ENCODE data around the gene GGCX. TPM values are rescaled to one million over a fixed set of nuclear protein-coding genes. Genes with fewer than 3 reads are reported as not detected.

Gene GGCX
- total RNA-seq, 2 experiments from 2014 or later, result 22.5 to 22.8 TPM

DNA sequence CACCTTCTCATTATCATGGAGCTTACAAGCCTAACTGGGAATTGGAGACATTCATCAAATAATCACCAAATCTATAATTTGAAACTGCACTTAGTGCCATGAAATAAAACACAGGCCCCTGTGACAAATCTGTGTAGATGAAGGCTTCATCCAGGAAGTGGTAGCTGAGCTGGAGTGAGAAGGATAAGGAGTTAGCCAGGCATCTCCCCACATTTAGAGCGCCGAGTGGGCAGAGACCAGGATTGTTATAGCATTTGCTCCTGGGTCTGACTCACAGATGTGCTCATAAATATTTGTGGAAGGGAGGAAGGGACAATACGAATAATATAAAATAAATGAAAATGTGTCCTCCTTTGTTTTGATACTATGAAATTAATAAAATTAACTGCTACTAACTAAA lies 24.8 kb downstream of the GGCX start:
- POLR2A ChIA-PET, result interaction anchor here (0.9 to 6.8 kb wide), 7 partner anchors 10 to 210 kb away, joined by 3 to 94 read pairs (median 14); partner anchors contain the start of genes ELMOD3, GGCX, RETSAT and TGOLN2
- no peak overlapping the region for H3K27ac Mint-ChIP-seq
- no peaks in the 10 kb centered on the region for H3K9me3 Mint-ChIP-seq
- no peak overlapping the region for H3K4me3 Mint-ChIP-seq
- peaks cover 2% of the 10 kb centered on the region for H3K27me3 Mint-ChIP-seq
- no peak for DNase-seq
- peaks cover 28% of the 10 kb centered on the region for H3K4me1 Mint-ChIP-seq
- CTCF ChIA-PET, result interaction anchor here (1.2 to 6.0 kb wide), 3 partner anchors 15 to 116 kb away, joined by 3 to 50 read pairs (median 9); no protein-coding TSS in a partner anchor
- peaks cover 25% of the 10 kb centered on the region for H3K36me3 Mint-ChIP-seq (ENCODE audit: low read depth)

DNA sequence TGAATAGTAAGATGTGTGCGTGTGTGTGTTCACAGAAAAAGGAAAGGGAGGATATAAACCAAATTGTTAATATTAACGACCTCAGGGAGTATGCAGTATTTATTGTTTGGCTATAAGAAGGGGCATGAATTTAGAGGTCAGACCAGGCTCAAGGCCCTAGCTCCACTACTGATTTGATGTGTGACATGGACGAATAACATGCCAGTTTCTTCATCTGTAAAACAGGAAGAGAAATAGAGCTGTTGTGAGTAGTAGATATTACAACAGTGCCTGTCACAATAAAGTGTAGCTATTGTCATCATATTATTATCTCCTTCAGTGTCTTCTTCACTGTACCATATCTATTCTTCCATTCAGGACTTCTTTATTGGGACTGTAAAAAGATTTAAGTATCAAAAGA lies 26.4 kb downstream of the GGCX start:
- POLR2A ChIA-PET, result interaction anchor here (1.6 to 1.9 kb wide), 2 partner anchors 60 to 97 kb away, joined by 3 to 4 read pairs; partner anchors contain the start of gene RNF181
- Mint-ChIP-seq H3K4me1 (peaks cover 15% of the 10 kb centered on the region), H3K9me3 (no peaks in the 10 kb centered on the region), H3K27me3 (peaks cover 5% of the 10 kb centered on the region), H3K4me3 (no peak overlapping the region), H3K27ac (no peak overlapping the region), H3K36me3 (ENCODE audit: low read depth) (peaks cover 9% of the 10 kb centered on the region)
- no peak for DNase-seq
- CTCF ChIA-PET, result interaction anchor here (1.1 to 2.2 kb wide), 2 partner anchors 17 to 21 kb away, joined by 3 to 9 read pairs; no protein-coding TSS in a partner anchor

DNA sequence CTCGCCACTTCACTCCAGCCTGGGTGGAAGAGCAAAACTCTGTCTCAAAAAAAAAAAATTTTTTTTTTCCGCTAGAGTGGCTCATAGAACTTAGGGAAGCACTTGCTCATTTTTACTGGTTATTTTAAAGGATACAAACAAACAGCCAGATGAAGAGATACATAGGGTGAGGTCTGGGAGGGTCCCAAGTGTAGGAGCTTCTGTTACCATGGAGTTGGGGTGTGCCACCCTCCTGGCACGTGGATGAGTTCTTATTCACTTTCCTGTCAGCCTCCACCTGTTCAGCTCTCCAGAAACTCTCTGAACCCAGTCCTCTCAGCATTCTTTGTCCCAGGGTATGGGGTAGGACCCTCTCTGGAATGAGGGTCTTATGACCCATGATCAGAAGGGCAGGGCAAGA lies 27.2 kb downstream of the GGCX start:
- ChIA-PET POLR2A (interaction anchor here (1.5 to 1.9 kb wide), 3 partner anchors 61 to 115 kb away, joined by 3 to 4 read pairs (median 4); partner anchors contain the start of genes RNF181 and SH2D6), CTCF (interaction anchor here (2.2 kb wide), 1 partner anchor 17 kb away, joined by 9 read pairs; no protein-coding TSS in a partner anchor)

DNA sequence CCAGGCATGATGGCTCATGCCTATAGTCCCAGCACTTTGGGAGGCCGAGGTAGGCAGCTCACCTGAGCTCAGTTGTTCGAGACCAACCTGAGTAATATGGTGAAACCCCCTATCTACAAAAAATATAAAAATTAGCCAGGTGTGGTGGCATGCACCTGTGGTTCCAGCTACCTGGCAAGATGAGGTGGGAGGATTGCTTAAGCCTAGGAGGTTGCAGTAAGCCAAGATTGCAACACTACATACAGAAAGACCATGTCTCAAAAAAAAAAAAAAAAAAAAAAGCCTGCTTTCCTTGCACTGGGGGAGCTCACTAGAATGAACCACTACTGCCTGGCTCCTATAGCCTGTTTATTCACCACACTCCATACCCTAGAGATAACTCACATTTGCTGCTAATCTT lies 29.7 kb downstream of the GGCX start:
- POLR2A ChIA-PET, result no interaction called here
- no peak overlapping the region for H3K27ac Mint-ChIP-seq
- CTCF ChIA-PET, result interaction anchor here (0.7 to 1.3 kb wide), 2 partner anchors 72 to 107 kb away, joined by 3 to 4 read pairs; no protein-coding TSS in a partner anchor
- no peak for DNase-seq
- peaks cover 26% of the 10 kb centered on the region for H3K27me3 Mint-ChIP-seq
- H3K36me3 Mint-ChIP-seq (ENCODE audit: low read depth), result peaks cover 4% of the 10 kb centered on the region
- H3K4me3 Mint-ChIP-seq, result no peak overlapping the region
- no peaks in the 10 kb centered on the region for H3K9me3 Mint-ChIP-seq
- H3K4me1 Mint-ChIP-seq, result peaks cover 4% of the 10 kb centered on the region

More for the DNA sequence above, 27.2 kb downstream of the GGCX start:
- no peak for DNase-seq
- Mint-ChIP-seq H3K9me3 (no peaks in the 10 kb centered on the region), H3K27me3 (peaks cover 9% of the 10 kb centered on the region), H3K4me1 (peaks cover 15% of the 10 kb centered on the region), H3K4me3 (no peak overlapping the region), H3K27ac (no peak overlapping the region), H3K36me3 (ENCODE audit: low read depth) (peaks cover 5% of the 10 kb centered on the region)

DNA sequence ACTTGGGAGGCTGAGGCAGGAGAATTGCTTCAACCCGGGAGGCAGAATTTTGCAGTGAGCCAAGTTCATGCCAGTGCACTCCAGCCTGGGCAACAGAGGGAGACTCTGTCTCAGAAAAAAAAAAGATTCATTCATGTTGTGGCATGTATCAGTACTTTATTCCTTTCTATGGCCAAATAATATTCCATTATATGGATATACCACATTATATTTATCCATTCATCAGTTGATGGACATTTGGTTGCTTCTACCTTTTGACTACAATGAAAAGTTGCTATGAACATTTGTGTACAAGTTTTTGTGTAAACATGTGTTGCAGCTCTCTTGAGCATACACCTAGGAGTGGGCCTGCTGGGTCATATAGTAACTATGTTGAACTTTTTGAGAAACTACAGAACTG lies 31.5 kb downstream of the GGCX start:
- no peak for DNase-seq
- no peak overlapping the region for H3K27ac Mint-ChIP-seq
- no peaks in the 10 kb centered on the region for H3K36me3 Mint-ChIP-seq (ENCODE audit: low read depth)
- peaks cover 32% of the 10 kb centered on the region for H3K27me3 Mint-ChIP-seq
- POLR2A ChIA-PET, result interaction anchor here (1.8 kb wide), 1 partner anchor 8 kb away, joined by 3 read pairs; no protein-coding TSS in a partner anchor
- H3K9me3 Mint-ChIP-seq, result no peaks in the 10 kb centered on the region
- H3K4me1 Mint-ChIP-seq, result no peaks in the 10 kb centered on the region
- CTCF ChIA-PET, result no interaction called here
- no peak overlapping the region for H3K4me3 Mint-ChIP-seq

DNA sequence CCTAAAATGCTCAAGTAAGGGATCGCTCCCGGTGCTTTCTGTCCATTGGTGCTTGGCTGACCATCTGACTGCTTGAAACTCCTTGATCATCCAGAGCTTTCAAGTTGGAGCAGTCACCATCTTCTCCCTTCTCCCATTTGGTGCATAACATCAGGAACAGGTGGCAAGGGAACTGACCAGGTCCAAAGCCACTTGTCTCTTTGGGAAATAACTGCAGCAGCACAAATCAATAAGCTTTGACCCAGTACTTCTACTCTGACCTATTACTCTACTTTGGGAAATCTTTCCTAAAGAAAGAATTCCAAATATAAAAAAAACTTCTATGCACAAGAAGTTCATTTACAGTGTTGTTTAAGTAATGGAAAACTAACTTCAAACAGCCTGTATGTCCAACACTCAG lies 32.9 kb downstream of the GGCX start:
- peaks cover 32% of the 10 kb centered on the region for H3K27me3 Mint-ChIP-seq
- no peak overlapping the region for H3K4me3 Mint-ChIP-seq
- no peak overlapping the region for H3K27ac Mint-ChIP-seq
- H3K36me3 Mint-ChIP-seq (ENCODE audit: low read depth), result no peaks in the 10 kb centered on the region
- no peaks in the 10 kb centered on the region for H3K9me3 Mint-ChIP-seq
- no peaks in the 10 kb centered on the region for H3K4me1 Mint-ChIP-seq
- no peak for DNase-seq
- CTCF ChIA-PET, result no interaction called here
- POLR2A ChIA-PET, result interaction anchor here (1.8 kb wide), 1 partner anchor 9 kb away, joined by 3 read pairs; no protein-coding TSS in a partner anchor

DNA sequence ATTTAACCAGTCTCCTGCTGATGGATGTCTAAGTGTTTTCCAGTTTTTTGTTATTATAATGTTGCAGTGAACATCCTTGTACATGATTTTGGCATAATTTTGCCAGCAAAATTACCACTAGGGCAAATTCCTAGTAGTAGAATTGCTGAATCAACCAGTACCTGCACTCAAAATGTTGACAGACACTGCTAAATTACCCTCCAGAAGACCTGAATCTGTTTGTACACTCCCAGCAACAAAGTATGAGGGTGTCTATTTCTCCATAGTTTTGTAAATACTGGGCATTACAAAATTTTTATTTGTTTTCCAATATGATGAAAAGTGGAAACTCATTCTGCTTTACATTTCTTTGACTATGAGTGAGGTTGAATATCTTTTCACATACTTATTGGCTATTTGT lies 33.5 kb downstream of the GGCX start:
- Mint-ChIP-seq H3K36me3 (ENCODE audit: low read depth) (no peaks in the 10 kb centered on the region), H3K4me1 (no peaks in the 10 kb centered on the region), H3K4me3 (no peak overlapping the region), H3K9me3 (no peaks in the 10 kb centered on the region), H3K27ac (no peak overlapping the region), H3K27me3 (peaks cover 32% of the 10 kb centered on the region)
- ChIA-PET CTCF (no interaction called here), POLR2A (no interaction called here)
- no peak for DNase-seq

DNA sequence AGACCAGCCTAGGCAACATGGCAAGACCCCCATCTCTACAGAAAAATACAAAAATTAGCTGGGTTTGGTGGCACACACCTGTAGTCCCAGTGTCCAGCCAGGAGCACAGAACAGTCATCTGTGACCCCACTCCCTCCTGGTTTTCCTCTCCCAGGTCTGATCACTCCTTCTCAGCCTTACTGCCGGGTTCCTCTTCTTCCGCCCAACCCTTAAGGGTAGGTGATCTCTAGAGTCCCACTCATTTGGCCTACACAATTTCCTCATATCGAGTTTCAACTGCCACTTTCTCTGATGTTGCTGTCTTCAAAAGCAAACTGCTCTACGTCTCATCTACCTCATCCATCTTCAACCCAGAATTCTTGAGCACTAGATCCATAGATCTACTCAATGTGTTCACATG lies 35.7 kb downstream of the GGCX start:
- ChIA-PET CTCF (no interaction called here), POLR2A (no interaction called here)
- H3K4me1 Mint-ChIP-seq, result no peaks in the 10 kb centered on the region
- peaks cover 31% of the 10 kb centered on the region for H3K27me3 Mint-ChIP-seq
- no peaks in the 10 kb centered on the region for H3K9me3 Mint-ChIP-seq
- no peak overlapping the region for H3K27ac Mint-ChIP-seq
- H3K4me3 Mint-ChIP-seq, result no peak overlapping the region
- H3K36me3 Mint-ChIP-seq (ENCODE audit: low read depth), result no peaks in the 10 kb centered on the region
- DNase-seq, result no peak

DNA sequence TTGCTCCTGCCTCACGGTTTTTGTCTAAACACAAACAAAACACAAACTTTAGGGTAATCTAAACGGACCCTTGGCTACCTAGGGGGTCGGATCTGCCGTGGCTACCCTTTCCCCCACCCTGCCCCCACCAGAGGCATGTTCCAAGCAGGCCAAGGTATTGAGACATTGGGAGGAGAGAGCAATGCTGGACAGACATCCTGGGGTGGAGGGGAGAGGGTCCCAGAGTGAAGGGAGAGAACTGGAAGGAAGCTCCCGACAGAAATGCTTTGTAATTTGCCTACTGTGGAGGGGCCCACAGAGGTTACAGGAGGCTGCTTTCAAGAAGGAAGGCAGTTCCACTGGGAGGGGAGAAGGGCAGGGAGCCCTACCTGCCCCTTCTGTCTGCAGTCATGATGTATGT lies 36.3 kb downstream of the GGCX start:
- Mint-ChIP-seq H3K4me3 (no peak overlapping the region), H3K27ac (no peak overlapping the region), H3K36me3 (ENCODE audit: low read depth) (no peaks in the 10 kb centered on the region), H3K9me3 (no peaks in the 10 kb centered on the region), H3K4me1 (no peaks in the 10 kb centered on the region), H3K27me3 (peaks cover 29% of the 10 kb centered on the region)
- ChIA-PET POLR2A (interaction anchor here (1.9 kb wide), 1 partner anchor 13 kb away, joined by 14 read pairs; the partner anchor contains the start of gene MAT2A), CTCF (no interaction called here)
- DNase-seq, result no peak

DNA sequence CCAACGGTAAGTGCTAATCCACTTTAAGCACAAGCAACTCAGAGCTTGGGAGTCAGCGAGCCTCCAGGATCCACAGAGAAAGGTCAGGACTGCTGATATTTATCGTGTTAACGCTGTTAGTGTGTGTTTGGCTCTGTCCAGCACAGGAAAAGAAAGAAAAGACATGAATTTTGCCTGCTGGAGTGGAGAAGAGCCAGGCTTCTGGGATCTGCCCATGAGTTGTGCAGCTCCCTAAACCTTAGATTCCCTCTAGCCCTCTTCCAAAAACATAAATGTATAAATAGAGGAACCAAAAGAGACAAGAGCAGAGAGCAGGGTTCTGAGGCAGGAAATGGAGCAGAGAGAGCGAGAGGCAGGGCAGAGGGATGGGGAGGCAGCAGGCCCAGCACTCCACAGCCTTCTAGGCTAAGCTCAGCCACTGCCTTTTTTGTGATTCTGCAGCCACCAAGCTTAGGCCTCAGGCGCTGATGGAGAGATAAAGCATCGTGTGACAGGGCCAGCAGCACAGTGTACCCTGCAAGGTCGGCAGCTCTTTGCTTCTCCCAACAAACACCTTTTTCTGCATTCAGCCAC lies 36.9 kb downstream of the GGCX start:
- Mint-ChIP-seq H3K4me1 (no peaks in the 10 kb centered on the region), H3K4me3 (no peak overlapping the region), H3K27me3 (peaks cover 26% of the 10 kb centered on the region), H3K27ac (no peak overlapping the region), H3K36me3 (ENCODE audit: low read depth) (no peaks in the 10 kb centered on the region), H3K9me3 (no peaks in the 10 kb centered on the region)
- DNase-seq, result no peak
- ChIA-PET POLR2A (interaction anchor here (1.3 to 1.9 kb wide), 3 partner anchors 13 to 85 kb away, joined by 3 to 14 read pairs (median 4); partner anchors contain the start of gene MAT2A), CTCF (no interaction called here)

DNA sequence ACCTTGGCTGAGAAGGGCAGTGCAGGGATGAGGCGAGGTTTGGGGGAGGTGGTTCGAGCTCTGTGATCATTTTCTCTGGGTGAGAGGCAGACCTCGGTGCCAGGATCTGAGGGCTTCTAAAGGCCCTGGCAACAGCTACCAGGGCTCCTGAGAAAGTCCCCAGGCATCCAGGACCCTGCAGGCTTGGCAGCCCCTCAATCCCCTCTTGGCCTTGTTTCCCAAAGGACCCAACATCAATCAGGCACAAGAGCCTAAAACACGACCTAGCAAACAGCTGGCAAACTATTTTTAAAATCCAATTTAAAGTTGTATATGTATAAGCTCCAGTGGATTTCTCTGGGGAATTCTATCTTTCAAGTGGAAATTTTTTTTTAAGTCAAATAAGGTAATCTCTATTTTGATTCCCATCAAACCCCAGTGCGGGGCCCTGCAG lies 37.4 kb downstream of the GGCX start:
- Mint-ChIP-seq H3K4me3 (no peak overlapping the region), H3K36me3 (ENCODE audit: low read depth) (no peaks in the 10 kb centered on the region), H3K4me1 (no peaks in the 10 kb centered on the region), H3K27me3 (peaks cover 22% of the 10 kb centered on the region), H3K9me3 (no peaks in the 10 kb centered on the region), H3K27ac (no peak overlapping the region)
- ChIA-PET CTCF (no interaction called here), POLR2A (interaction anchor here (1.3 to 1.9 kb wide), 3 partner anchors 14 to 84 kb away, joined by 3 to 14 read pairs (median 4); partner anchors contain the start of gene MAT2A)
- DNase-seq, result no peak

DNA sequence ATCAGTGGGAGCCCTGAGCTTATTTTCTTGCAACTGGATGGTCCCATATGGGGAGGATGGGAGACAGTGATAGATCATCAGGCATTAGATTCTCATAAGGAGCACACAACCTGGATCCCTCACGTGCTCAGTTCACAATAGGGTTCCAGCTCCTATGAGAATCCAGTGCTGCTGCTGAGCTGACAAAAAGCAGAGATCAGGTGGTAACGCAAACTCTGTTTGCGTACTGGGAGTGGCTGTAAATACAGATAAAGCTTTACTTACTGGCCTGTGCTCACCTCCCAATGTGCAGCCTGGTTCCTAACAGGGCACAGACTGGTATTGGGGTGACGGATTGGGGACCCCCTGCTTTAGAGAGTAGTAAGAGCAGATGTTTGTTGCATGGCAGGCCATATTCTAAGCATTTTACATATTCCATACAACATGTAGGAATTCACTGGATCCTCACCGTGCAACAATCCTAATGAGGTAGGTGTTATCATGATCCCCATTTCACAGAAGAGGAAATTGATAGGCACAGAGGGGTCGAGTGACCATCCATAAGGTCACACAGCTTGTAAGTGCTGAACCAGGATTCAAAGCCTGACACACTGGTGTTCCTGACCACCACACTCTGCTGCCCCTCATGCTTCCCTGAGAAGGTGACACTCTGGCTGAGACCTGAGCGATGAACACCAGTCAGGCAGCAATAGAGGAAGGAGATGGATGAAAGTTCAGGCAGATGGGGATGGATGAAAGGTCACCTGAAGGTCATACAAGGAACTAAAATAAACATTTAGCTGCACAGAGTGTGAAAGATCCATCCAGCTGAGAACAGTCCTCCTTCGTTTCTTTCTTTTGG lies 38.0 kb downstream of the GGCX start:
- no peaks in the 10 kb centered on the region for H3K4me1 Mint-ChIP-seq
- POLR2A ChIA-PET, result interaction anchor here (1.3 to 1.9 kb wide), 3 partner anchors 15 to 84 kb away, joined by 3 to 14 read pairs (median 4); partner anchors contain the start of gene MAT2A
- CTCF ChIA-PET, result interaction anchor here (0.8 kb wide), 1 partner anchor 184 kb away, joined by 3 read pairs; no protein-coding TSS in a partner anchor
- peaks cover 18% of the 10 kb centered on the region for H3K27me3 Mint-ChIP-seq
- H3K27ac Mint-ChIP-seq, result no peak overlapping the region
- H3K36me3 Mint-ChIP-seq (ENCODE audit: low read depth), result no peaks in the 10 kb centered on the region
- no peaks in the 10 kb centered on the region for H3K9me3 Mint-ChIP-seq
- DNase-seq, result no peak
- no peak overlapping the region for H3K4me3 Mint-ChIP-seq

DNA sequence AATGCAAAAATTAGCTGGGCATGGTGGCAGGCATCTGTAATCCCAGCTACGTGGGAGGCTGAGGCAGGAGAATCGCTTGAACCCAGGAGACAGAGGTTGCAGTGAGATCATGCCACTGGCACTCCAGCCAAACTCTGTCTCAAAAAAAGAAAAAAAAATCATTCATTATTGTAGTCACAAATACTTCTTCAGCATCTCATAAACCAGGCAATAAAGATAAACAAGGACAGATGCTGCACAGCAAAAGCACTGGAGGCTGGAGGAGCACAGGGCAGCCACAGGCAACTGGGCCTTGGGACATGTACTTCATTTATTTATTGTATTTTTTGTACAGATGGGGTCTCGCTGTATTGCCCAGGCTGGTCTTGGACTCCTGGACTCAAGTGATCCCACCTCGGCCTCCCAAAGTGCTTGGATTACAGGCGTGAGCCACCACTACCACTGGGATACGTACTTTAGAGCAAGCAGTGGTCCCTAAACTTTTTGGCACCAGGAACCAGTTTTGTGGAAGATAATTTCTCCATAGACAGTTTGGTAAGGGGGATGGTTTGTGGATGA lies 39.1 kb downstream of the GGCX start:
- Mint-ChIP-seq H3K27ac (no peak overlapping the region), H3K27me3 (peaks cover 9% of the 10 kb centered on the region), H3K36me3 (ENCODE audit: low read depth) (no peaks in the 10 kb centered on the region), H3K4me3 (no peak overlapping the region), H3K4me1 (no peaks in the 10 kb centered on the region), H3K9me3 (no peaks in the 10 kb centered on the region)
- DNase-seq, result no peak
- CTCF ChIA-PET, result interaction anchor here (0.7 to 0.8 kb wide), 2 partner anchors 186 to 998 kb away, joined by 3 read pairs; no protein-coding TSS in a partner anchor
- POLR2A ChIA-PET, result no interaction called here

Data from activated CD4-positive, alpha-beta memory T cell treated with anti-CD3 and anti-CD28 coated beads, Interleukin-2, amount 10 ng/mL, durations not matched to agents 7 days and 5 days (primary cell).